Psoas muscle (tissue), 8 donors: ENCODE results near the gene ZSWIM5. TPM values are rescaled to one million over a fixed set of nuclear protein-coding genes. Genes with fewer than 3 reads are reported as not detected.

Source experiments
- ATAC-seq, 4 donors: fragments of 200-7000 bp; cut with Tn5 transposase; one replicate each; pipeline ENCODE4 v1.9.1; 2020; ENCODE audit warnings: moderate library complexity in 3 of 4, mild to moderate bottlenecking in 2 of 4
- DNase-seq, 2 donors: peaks; one replicate each; pipeline ENCODE4 v3.0.0-alpha.2; 2020
- H3K27ac ChIP-seq: fragments of 200-600 bp; one replicate; pipeline ENCODE4 v1.8.0; 2022
- H3K27me3 ChIP-seq, 3 donors: fragments of 200-600 bp in 1 of 3; one replicate each; pipeline versions ENCODE4 v1.6.1 to v1.8.0; 2013 to 2022; ENCODE audit warnings: low read length in 2 of 3, mild to moderate bottlenecking in 2 of 3, moderate library complexity in 1 of 3; ENCODE audit not compliant: insufficient read depth in 3 of 3
- H3K36me3 ChIP-seq, 2 donors: fragments of 200-600 bp in 1 of 2; one replicate each; pipeline versions ENCODE4 v1.6.1 to v1.8.0; 2013 to 2022; ENCODE audit warnings: low read depth in 1 of 2, mild to moderate bottlenecking in 1 of 2, moderate library complexity in 1 of 2; ENCODE audit not compliant: insufficient read depth in 1 of 2
- H3K4me1 ChIP-seq: fragments of 200-600 bp; one replicate; pipeline ENCODE4 v1.8.0; 2022
- H3K4me3 ChIP-seq: fragments of 200-600 bp; one replicate; pipeline ENCODE4 v1.8.0; 2022; ENCODE audit warnings: mild to moderate bottlenecking
- H3K9me3 ChIP-seq: fragments of 200-600 bp; one replicate; pipeline ENCODE4 v1.8.0; 2022
- WGBS, 3 donors: extraction: QIAGEN DNeasy Blood & Tissue Kit; methylation state at CpG; one replicate each; pipeline versions ENCODE4 v1.1.6 to v1.1.7; 2013; 5-methylcytosine and 5-hydroxymethylcytosine counted together
- intact Hi-C, 2 donors: fragments of 100-400 bp; cut with DNase I; formaldehyde crosslinking; loops; one replicate each; pipeline versions ENCODE4 v1.11.0 to v1.14.2; 2022
- polyA plus RNA-seq, 3 donors: library from polyadenylated mRNA; stranded (reverse); fragments of 200-250 nt; gene quantifications; one replicate each; pipeline ENCODE4 v1.2.3, GENCODE V29; 2013
- total RNA-seq, 4 donors: library from RNA; stranded (reverse); fragmentation: NEBNext Ultra II Directional in 2 of 4; extraction: Animal tissue kit (Norgen Biotek cat#: 25700) in 2 of 4; gene quantifications; one replicate each; pipeline versions ENCODE4 v1.2.1 to v1.2.4, GENCODE V29; 2021 to 2023
- TF ChIP-seq, protein P1 (sequence below): fragments of 200-600 bp; IDR thresholded peaks from one replicate; pipeline ENCODE4 v1.8.0; 2022; ENCODE audit warnings: antibody characterized with exemption
- donor health status: healthy with polysubstance abuse.
- donor health status: DM: no; HTN: no; CAD: no; lungs with moderate emphysema.
- donor health status: Bipolar disorder and iron deficiency.
- donor health status: healthy.
- donor health status: DM: yes; HTN: yes; CAD: no.
- donor health status: DM: no; HTN: no; CAD: no.
- donor health status: DM: no; HTN: no; CAD: no.
- donor health status: DM: yes; HTN: yes; CAD: no.

ZSWIM5 gene
- total and polyA plus RNA-seq, 7 donors, result 0.03 to 0.98 (median 0.50) TPM

DNA sequence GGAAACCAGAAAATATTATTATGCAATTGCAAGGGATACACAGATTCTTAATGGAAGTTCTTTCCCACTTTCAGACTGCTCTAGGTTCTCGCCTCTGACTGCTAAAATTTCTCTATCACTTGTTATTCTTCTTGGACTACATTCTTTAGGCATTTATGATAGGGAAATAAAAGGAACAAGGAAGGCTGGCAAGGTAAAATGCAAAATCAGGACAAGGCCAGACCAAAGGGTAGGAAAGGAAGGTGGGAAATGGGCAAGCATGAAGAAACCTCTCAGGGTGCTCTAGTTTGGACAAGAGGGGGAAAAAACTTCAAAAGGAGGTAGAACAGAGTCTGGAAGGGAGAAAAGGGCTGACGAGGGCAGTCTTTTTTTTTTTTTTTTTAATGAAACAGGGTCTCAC, 168.2 kb downstream of the ZSWIM5 start:
- Histone ChIP-seq H3K36me3 (no peaks in the 10 kb centered on the region), H3K9me3 (no peaks in the 10 kb centered on the region), H3K27me3 (no peaks in the 10 kb centered on the region), H3K4me1 (no peaks in the 10 kb centered on the region), H3K27ac (no peak overlapping the region), H3K4me3 (no peak overlapping the region)
- no peak for ATAC-seq
- DNase-seq, result no peak
- TF ChIP-seq, protein P1, sequence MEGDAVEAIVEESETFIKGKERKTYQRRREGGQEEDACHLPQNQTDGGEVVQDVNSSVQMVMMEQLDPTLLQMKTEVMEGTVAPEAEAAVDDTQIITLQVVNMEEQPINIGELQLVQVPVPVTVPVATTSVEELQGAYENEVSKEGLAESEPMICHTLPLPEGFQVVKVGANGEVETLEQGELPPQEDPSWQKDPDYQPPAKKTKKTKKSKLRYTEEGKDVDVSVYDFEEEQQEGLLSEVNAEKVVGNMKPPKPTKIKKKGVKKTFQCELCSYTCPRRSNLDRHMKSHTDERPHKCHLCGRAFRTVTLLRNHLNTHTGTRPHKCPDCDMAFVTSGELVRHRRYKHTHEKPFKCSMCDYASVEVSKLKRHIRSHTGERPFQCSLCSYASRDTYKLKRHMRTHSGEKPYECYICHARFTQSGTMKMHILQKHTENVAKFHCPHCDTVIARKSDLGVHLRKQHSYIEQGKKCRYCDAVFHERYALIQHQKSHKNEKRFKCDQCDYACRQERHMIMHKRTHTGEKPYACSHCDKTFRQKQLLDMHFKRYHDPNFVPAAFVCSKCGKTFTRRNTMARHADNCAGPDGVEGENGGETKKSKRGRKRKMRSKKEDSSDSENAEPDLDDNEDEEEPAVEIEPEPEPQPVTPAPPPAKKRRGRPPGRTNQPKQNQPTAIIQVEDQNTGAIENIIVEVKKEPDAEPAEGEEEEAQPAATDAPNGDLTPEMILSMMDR, result no peak
- WGBS, 3 donors, result 90 to 97% (median 95%) methylated on average over 2 of the region's 2 CpGs
- intact Hi-C loops, result no loop called here

DNA sequence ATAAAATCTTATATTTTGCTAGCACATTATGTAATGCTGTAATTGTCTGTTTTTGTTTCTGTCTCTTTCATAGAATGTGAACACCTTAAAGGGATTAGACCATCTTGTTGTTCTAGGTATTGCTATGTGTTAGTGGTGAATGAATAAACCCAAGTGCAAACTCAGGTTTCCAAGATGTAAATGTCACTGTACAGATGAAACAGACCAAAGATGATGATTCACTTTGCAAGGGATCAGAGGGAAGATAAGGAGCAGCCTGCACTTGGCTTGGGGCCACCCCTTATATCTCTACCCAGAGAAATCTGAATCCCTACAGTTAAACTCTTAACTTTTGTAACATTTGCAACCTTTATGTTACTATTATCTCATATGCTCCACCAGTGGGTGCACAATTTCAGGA, 168.9 kb downstream of the ZSWIM5 start:
- no peaks in the 10 kb centered on the region for H3K36me3 ChIP-seq
- no peak for ATAC-seq

DNA sequence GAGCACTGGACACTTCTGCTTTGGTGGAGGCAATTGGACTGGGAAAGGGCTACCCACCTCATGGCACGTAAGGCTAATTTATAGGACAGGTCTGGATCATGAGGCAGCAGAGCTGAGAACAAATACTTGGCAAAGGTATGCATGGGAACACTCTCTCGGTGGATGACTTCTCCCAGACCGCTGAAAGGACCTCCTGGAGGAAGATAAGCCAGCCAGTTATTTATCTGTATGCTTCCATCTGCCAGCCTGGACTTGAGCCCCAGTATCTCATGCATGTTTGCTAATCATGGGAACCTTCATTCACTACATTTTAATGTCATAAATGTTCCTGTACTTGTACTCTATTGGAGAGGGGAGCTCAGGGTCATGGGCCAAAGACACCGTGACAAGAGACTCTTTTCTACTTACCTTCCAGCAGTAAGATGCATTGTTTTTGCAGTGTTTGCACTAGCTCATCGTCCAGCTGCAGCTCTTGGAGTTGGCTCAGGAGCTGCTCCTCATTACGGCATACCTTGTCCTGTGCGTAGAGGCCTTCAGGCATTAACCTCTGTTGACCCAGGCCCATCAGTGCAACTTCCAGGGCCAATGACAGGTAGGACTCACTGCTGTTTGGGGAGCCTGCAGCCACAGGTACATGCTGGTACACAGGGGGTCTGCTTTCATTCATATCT, 170.6 kb downstream of the ZSWIM5 start:
- intact Hi-C loops, result no loop called here
- no peaks in the 10 kb centered on the region for H3K27me3 ChIP-seq
- no peaks in the 10 kb centered on the region for H3K36me3 ChIP-seq
- DNase-seq, result no peak
- H3K4me1 ChIP-seq, result no peaks in the 10 kb centered on the region
- no peaks in the 10 kb centered on the region for H3K9me3 ChIP-seq
- TF ChIP-seq, protein P1, result no peak
- 77 to 78% (median 78%) methylated on average over 7 of the region's 7 CpGs for WGBS, 3 donors
- H3K27ac ChIP-seq, result no peak overlapping the region
- no peak overlapping the region for H3K4me3 ChIP-seq
- no peak for ATAC-seq

More for the DNA sequence above, 168.9 kb downstream of the ZSWIM5 start:
- Histone ChIP-seq H3K9me3 (no peaks in the 10 kb centered on the region), H3K27me3 (no peaks in the 10 kb centered on the region), H3K4me3 (no peak overlapping the region), H3K27ac (no peak overlapping the region), H3K4me1 (no peaks in the 10 kb centered on the region)
- DNase-seq, result no peak
- intact Hi-C loops, result no loop called here
- TF ChIP-seq, protein P1, result no peak

DNA sequence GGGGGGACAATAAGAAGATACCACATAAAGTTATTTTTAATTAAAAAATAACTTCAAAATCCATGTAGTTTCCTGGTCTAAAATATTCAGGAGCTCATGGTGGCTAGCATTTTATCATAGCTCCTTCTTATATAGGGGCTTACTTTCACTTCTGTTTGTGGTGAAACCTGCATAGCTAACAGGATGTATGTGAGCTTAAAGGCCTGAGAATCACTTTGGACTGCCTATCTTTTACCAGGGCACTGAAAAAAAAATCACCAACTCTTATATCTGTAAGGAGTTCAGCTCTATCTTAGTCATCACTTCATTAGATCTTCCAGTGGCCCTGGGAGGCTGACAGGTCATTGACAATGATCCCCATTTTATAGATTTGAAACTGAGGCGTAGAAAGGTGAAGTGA, 173.0 kb downstream of the ZSWIM5 start:
- Histone ChIP-seq H3K27me3 (no peaks in the 10 kb centered on the region), H3K36me3 (no peaks in the 10 kb centered on the region), H3K4me1 (no peaks in the 10 kb centered on the region), H3K4me3 (no peak overlapping the region), H3K27ac (no peak overlapping the region), H3K9me3 (no peaks in the 10 kb centered on the region)
- DNase-seq (no peak), ATAC-seq (no peak)
- TF ChIP-seq, protein P1, result no peak
- intact Hi-C loops, result no loop called here
- 96 to 100% (median 97%) methylated on average over 1 of the region's 1 CpG for WGBS, 3 donors

DNA sequence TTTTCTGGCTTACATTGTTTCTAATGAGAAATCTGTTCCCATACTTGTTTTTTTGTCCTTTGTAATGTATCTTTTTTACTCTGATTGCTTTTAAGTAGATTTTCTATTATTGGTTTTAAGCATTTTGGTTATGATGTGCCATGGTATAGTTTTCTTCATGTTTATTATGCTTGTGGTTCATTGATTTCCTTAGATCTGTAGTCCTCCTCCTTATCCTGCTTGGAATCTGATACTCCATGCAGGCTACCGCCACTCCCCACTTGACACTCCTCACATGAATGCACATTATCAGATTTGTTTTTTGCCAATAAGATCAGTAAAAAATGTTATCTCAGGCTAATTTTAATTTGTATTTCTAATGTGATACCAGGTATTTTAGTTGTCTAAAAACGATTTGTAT, 173.6 kb downstream of the ZSWIM5 start:
- 71 to 83% (median 71%) methylated on average over 2 of the region's 2 CpGs for WGBS, 3 donors

More for the DNA sequence above, 173.6 kb downstream of the ZSWIM5 start:
- Histone ChIP-seq H3K4me3 (no peak overlapping the region), H3K27ac (no peak overlapping the region), H3K4me1 (no peaks in the 10 kb centered on the region), H3K9me3 (no peaks in the 10 kb centered on the region), H3K27me3 (no peaks in the 10 kb centered on the region), H3K36me3 (no peaks in the 10 kb centered on the region)
- TF ChIP-seq, protein P1, result no peak
- DNase-seq (no peak), ATAC-seq (no peak)
- intact Hi-C loops, result no loop called here
